Central memory CD4-positive, alpha-beta T cell (primary cell): ENCODE measurements around the gene RUNX3.

ENCODE experiments used
- DNase-seq: peaks from one replicate; pipeline ENCODE4 v3.0.0; 2022

RUNX3 gene

GRCh38 chr1:24963099-24963872, 33.2 kb upstream of the RUNX3 start:
- DNase-seq = peak; percentile 30

- DNase-seq = no peak
Observed at GRCh38 chr1:24961961-24962861, 32.1 kb upstream of the RUNX3 start.

DNA sequence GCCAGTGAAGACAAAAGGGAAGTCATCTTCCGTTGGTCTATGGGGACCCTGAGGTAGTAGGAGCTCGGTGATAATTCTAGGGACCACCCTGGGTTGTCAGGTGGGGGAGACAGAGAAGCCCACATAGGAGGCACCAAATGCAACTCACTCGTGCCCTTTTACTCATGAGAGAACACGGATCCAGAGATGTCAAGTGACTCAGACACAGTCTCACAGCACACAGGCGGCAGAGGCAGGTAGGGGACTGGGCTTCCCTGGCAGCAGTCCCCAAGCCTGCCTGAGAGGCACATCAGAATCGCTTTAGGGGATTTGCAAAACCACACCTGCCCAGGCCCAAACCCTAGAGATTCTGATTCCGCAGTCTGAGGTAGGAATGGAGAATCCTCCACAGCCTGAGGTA, 31.3 kb upstream of the RUNX3 start:
- DNase-seq = no peak

DNA sequence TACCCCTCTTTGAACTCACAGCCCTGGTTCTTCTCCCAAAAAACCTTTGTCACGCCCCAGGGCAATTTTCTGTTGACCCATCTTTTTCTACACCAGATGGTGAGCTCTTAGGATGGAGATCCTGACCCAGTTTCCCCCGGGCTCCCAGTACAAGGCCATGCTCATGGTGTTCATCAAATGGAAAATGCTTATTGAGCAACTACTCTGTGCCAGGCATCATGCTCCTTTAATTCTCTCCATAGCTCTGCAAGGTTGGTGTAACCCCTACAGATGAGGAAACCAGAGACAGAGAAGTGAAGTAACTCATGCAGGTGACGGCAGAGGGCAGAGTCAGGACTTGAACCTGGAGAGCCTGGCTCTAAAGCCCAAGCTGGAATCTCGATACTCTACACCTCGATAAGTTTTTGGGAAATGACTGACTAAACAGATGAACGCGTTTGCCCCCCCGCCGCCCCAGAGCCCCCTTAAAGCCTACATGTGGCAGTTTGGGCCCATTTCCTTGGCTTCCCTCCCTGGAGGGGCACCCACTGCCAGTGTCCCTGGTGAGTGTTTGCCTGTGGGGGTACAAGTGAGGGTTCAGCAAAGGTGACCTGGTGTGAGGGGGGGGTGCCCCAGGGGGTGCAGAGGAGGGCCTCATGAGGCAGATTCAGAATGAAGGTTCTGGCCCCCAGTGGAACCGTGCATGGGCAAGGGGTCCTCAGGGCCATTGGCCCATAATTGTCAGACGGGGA, 30.2 kb upstream of the RUNX3 start:
- DNase-seq = no peak

- DNase-seq = no peak
Observed at GRCh38 chr1:24959623-24959975, 29.5 kb upstream of the RUNX3 start.

- DNase-seq = no peak
Observed at GRCh38 chr1:24958766-24959622, 28.9 kb upstream of the RUNX3 start.

DNA sequence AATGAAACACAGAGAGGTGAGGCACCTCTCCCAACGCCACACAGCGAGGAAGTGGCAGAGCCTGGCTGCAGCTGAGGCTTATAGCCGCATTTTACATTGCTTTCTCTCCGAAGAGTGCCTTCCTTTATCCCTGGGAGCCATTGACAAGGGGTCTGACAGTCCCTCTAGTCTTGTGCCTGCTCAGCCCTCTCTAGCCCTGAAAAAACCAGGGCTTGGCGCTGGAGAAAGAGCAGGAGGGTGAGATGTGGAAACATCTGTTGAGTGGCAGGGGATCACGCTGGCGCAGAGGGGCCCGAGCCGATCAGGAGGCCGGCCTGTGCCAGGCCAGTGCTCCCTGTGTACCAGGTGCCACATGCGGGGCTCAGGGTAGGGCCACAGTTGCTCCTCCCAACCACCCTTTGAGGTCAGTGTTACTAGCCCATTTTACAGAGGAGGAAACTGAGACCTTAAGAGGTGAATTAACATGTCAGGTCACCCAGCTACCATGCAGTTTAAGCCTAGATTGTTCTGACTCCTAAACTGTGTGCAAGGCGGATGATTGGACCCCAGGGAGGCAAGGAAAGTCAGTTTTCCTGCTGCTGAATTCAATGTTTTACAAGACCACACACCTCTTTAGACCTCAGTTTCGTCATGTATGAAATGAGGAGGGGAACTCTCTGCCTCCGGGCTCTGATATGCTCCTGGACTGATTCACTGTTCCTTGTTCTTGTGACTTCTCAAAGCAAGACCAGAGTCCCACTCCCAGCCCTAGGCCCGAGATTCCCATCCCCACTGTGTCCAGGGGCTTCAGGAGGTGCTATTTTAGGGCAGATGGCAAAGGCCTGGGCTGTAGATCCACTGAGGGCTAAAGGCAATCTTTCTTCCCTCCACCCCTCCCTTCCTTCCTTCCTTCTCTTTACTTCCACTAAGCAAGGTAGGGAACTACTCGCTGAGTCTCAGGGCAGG, 28.0 kb upstream of the RUNX3 start:
- no peak for DNase-seq

GRCh38 chr1:24957016-24957807, 27.1 kb upstream of the RUNX3 start:
- no peak for DNase-seq

DNA sequence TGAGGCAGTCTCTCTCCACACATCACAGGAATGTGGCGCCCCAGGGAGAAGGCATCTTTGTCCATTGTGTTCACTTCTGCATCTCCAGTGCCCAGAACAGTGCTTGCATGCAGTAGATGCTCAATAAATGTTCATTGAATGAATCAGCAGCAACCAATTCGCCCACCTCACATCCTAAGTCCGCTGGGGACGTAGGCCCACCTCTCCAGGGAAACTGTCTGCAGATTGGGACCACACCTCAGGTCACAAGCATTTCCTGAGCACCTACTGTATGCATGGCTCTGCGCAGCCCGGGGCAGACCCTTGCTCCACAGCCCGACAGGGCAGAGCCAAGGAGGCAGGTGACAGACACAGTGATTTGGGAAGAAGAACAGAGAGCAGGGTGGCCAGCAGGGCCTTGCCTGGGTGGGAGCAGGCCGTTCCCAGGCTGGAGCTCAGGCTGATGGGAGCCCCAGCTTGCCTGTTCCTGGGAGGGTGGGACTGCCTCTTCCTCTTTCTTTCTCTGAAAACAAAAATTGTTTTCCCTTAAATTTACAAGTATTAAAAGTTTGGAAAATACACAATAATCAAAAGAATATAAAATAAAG, 25.8 kb upstream of the RUNX3 start:
- no peak for DNase-seq

DNA sequence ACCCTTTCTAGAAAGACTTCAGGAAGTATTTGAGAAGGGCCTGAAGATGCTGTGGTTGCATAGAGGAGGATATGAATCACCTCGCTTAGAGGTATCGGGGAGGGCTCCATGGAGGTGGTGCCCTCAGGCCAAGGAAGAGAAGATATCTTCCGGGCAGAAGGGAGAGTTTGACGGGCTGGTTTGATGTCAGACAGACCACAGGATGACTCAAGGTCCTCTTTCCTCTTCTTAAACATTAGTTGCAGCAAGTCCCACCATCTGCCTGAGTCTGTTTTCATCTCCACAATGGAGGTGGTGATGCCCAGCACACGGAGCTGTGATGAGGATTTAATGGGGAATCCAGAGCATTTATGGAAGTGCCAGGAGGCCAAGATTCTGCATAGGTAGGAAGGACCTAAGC, 25.1 kb upstream of the RUNX3 start:
- peak; percentile 59 for DNase-seq

- DNase-seq = no peak
Observed at GRCh38 chr1:24954631-24955030, 24.6 kb upstream of the RUNX3 start.

DNA sequence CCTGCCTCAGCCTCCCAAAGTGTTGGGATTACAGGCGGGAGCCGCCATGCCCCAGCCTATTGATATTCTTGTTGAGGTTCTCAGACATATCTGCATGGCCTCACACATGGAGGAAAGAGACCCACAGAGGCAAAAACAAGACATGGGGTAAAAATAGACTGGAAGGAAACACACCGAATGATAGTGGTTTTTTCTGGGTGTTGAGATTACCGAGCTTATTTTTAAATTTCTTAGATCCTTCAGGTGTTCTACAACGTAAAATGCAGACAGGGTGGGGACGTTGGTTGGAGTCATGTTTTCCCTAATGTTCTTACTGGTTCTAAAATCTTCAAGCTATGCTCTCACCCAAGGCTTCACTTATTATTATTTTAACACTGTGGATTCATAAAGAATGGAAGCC, 23.9 kb upstream of the RUNX3 start:
- DNase-seq = no peak

GRCh38 chr1:24952413-24952841, 22.4 kb upstream of the RUNX3 start:
- peak; percentile 44 for DNase-seq

GRCh38 chr1:24951810-24952412, 21.8 kb upstream of the RUNX3 start:
- no peak for DNase-seq

DNA sequence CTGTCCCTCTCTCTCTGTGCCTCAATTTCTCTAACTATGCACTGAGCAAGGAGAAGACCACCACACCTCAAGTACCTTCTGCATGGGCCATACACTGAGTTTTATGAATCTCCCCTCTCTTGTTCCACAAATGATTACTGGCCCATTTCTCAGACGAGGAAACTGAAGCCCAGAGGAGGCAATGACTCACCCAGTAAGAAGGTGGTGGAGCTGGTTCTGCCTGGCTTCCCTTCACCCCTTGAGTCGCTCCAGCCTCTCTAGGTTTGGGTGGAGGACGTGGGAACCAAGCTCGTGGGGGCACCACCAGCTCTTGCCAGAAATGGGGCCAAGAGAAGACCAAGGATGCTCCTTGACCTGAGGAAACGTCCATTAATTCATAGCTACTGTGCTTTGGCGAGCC, 21.3 kb upstream of the RUNX3 start:
- no peak for DNase-seq

GRCh38 chr1:24949331-24949881, 19.3 kb upstream of the RUNX3 start:
- no peak for DNase-seq

DNA sequence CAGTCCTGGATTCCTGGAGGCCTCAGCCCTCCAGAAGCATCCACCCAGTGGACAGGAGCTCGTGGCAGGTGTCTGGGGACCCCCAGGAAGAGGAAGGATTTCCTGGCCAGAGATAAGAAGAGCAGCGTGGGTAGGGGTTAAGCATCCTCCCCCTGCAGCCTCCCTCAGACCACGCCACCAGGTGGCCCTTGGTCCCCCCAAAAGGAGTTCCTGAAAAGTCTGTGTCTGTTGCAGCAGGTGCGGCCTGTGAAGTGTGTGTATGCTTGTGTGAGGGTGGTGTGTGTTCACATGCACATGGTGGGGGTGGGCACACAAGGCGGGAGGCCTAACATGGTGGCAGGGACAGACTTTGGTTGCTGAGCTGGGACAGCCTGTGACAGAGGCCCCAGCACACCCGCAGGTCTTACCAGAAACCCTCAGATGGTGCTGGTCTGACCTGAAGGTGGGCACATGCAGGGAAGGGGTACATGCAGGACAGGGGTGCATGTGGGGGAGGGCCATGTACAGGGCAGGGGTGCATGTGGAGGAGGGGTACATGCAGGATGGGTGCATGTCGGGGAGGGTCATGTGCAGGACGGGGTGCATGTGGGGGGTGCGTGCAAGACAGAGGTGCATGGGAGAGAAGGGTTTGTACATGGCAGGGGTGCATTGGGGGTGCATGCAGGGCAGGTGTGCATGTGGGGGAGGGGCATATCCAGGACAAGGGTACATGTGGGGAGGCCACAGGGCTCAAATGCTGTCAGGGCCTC, 18.2 kb upstream of the RUNX3 start:
- DNase-seq = no peak
